Astrocyte of the spinal cord (primary cell): ENCODE data around the gene PKDREJ.
"Not testable (repeated sequence)": the region's sequence is repeated elsewhere in the genome, so short reads cannot be mapped to it uniquely, and the experiment has no call there.

Experiments
- DNase-seq: peaks from one replicate; pipeline ENCODE4 v3.0.0; 2011; ENCODE audit warnings: low read depth, low spot score
- H3K4me3 ChIP-seq: 2 replicates; pipeline ENCODE4 v1.5.1; 2011; ENCODE audit warnings: low read depth, mild to moderate bottlenecking, low read length, moderate library complexity
- CTCF ChIP-seq: IDR thresholded peaks from 2 replicates; pipeline ENCODE4 v1.5.1; 2012; ENCODE audit warnings: low read depth, mild to moderate bottlenecking, low read length, inconsistent platforms
- in situ Hi-C: cut with HindIII; loops from 2 replicates; pipeline ENCODE4 v1.10.0; 2017; ENCODE audit warnings: low sequenced_read_pairs

PKDREJ gene

DNA sequence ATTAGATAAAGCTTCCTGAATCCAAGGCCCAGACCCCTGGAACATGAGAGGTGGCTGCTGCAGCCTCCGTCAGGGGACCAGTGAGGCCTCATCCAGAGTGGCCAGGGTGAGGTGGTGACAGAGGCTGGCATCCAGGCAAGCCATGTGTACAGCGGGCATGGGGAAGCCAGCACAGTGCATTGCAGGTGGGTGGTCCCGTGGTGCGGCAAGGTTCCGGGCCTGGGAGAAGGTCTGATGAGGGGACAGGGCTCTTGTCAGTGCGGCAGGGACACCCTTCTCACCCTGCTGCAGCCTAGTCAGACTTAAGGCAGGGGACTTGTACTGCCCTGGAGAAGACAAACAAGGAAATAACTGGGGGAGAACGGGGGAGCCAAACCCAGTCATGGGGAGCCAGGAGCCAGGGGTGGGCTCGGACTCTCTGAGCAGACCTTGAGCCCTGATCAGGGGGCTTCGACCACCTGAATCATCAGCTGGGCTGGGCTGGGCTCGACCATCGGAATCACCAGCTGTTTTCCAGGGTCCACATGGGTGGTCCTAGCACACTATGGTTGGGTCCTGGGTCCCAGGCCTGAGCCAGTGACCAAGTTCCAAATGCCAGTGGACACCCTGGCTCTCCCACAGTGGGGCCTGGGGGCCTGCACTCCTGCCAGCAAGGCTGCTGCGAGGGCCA is 9.8 kb upstream of the PKDREJ start:
- no peak for TF ChIP-seq CTCF
- in situ Hi-C loops: no loop called here
- no peak for DNase-seq
- H3K4me3 ChIP-seq: no peak overlapping the region

- no peak for TF ChIP-seq CTCF
- in situ Hi-C loops: no loop called here
- DNase-seq: no peak
- no peak overlapping the region for H3K4me3 ChIP-seq
Observed at GRCh38 chr22:46272196-46272595, 9.1 kb upstream of the PKDREJ start.

- H3K4me3 ChIP-seq: no peak overlapping the region
- no peak for TF ChIP-seq CTCF
- DNase-seq: no peak
- in situ Hi-C loops: no loop called here
Observed at GRCh38 chr22:46269564-46269963, 6.4 kb upstream of the PKDREJ start.

- in situ Hi-C loops: no loop called here
- TF ChIP-seq CTCF: no peak
- DNase-seq: peak; percentile 78
- H3K4me3 ChIP-seq: peak within 1 kb of the TSS; percentile 58
Observed at GRCh38 chr22:46267431-46268279, 4.5 kb upstream of the PKDREJ start, which contains the start of gene TTC38. TSS of gene TTC38 (plus strand) at chr22:46268008. CDS start at chr22:46268040, 32 bp downstream.

GRCh38 chr22:46265627-46266026 is 2.5 kb upstream of the PKDREJ start:
- DNase-seq, in situ Hi-C loops, H3K4me3 ChIP-seq: not testable (repeated sequence)

DNA sequence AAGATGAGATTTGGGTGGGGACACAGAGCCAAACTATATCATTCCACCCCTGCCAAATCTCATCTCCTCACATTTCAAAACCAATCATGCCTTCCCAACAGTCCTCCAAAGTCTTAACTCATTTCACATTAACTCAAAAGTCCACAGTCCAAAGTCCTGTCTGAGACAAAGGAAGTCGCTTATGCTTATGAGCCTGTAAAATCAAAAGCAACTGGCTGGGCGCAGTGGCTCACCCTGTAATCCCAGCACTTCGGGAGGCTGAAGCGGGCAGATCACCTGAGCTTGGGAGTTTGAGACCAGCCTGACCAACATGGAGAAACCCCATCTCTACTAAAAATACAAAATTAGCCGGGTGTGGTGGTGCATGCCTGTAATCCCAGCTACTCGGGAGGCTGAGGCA is 1.4 kb upstream of the PKDREJ start:
- in situ Hi-C loops, H3K4me3 ChIP-seq, DNase-seq: not testable (repeated sequence)

- peak; percentile 40 for DNase-seq
- peak; percentile 49 for TF ChIP-seq CTCF
- in situ Hi-C loops: no loop called here
- H3K4me3 ChIP-seq: no peak overlapping the region
Observed at GRCh38 chr22:46262449-46263215, 511 bp downstream of the PKDREJ start.
